Measurements from ENCODE around the gene TRMT6.

The TRMT6 gene, protein sequence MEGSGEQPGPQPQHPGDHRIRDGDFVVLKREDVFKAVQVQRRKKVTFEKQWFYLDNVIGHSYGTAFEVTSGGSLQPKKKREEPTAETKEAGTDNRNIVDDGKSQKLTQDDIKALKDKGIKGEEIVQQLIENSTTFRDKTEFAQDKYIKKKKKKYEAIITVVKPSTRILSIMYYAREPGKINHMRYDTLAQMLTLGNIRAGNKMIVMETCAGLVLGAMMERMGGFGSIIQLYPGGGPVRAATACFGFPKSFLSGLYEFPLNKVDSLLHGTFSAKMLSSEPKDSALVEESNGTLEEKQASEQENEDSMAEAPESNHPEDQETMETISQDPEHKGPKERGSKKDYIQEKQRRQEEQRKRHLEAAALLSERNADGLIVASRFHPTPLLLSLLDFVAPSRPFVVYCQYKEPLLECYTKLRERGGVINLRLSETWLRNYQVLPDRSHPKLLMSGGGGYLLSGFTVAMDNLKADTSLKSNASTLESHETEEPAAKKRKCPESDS

DNA sequence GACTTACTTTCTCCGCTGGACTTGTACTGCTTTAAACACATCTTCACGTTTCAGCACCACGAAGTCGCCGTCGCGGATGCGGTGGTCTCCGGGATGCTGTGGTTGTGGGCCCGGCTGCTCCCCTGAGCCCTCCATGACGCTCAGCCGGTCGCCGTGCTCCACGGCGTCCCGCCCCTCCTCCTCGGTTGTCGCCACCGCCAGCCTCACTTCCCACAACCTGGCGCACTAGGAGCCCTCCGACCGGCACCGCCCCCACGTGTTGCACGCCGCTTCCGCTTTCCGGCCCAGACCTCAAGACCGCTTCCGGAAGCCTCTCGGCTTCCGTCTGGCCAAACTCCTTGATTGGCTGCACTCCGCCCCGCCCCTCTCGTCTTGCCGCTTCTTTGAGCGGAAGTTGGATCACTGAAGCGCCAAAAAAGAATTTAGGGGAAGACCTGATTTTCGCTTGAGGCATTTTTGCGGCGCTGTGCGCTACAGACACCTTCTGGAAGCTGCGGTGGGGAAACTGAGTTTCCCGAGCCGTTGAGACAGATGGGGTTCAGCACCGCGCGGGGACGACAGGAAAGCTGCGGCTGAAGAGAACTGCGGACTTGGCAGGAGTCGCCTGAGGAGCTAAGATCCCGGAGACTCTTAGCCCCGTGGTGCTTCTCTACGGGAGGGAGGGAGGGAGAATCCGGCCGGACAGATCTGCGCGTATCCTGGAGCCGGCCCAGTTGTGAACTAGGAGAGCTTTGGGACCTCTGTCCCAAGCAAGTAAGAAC lies at the start of gene TRMT6, which contains the start of gene MCM8:
TRMT6 (minus strand) TSS at position 263 of the 761 bp plus-strand sequence; CDS start at position 135, 128 bp downstream.
MCM8 (plus strand) TSS at position 382 of the 761 bp plus-strand sequence. CDS start 1,364 bp downstream, outside the sequence.
- peak; percentile 96 for DNase-seq (ENCODE audit: low spot score)

DNA sequence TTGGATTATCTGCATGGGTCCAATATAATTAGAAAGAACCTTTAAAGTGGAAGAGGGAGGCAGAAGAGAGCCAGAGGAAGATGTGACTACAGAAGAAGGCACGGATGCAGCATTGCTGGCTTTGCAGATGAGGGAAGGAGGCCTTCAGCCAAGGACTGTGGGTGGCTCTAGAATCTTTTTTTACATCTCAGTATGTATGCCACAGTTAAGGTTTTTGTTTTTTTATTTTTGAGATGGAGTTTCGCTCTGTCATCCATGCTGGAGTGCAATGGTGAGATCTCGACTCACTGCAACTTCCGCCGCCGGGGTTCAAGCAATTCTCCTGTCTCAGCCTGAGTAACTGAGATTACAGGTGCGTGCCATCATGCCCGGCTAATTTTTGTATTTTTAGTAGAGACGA lies 49.5 kb upstream of the TRMT6 start:
- no peak for DNase-seq (ENCODE audit: low spot score)

DNA sequence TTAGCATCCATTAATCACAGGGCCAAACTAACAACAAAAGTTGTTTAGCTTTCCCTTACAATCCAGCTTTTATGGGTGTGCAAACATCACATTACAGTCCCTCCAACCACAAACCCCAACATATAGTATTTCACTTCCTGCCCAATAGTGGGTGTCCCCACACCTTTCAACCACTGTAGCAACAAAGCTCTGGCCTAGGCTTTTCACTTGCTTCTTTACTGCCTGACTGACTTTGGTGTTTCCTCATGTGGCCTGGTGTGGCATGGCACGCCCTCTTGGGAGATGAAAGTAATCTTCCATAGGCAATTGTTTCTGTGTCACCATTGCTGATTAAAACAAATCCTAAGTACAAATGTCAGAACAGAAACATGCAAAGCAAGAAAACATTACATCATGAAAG lies 46.4 kb upstream of the TRMT6 start:
- DNase-seq (ENCODE audit: low spot score): peak; percentile 18

DNA sequence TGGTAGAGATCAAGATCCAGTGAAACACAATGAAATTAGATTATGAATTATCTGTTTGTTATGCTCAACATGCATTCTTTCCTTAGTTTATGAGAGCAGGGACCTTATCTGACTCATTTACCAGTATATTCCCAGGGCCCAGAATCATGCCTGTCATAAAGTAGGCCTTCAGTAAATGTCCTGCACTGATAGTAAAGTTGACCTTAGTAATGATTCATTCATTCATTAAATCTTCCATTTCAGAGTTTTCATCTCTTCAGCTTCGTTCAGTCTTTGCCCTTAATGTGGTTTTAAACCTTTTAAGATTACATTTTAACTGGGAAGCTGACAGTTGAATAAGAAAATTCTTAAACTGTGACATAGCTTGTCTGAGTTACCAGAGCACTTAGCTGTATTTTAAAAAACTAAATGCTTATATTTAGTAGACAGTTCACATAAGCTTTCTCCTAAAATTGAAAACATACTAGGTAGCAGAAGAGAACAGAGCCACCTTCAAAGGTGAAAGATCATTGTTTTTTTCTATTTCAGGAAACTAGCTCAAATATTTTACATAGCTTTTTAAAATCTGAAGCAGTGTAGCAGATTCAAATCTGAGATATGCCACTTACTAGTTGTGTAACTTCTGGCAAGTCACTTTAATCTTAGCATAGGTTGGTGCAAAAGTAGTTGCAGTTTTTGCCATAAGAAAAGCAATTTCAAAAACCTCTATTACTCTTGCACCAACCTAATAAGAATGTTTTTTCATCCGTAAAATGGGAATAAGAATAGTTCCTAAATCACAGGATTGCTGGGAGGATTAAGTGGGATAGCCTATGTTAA lies 41.5 kb upstream of the TRMT6 start:
- no peak for DNase-seq (ENCODE audit: low spot score)

DNA sequence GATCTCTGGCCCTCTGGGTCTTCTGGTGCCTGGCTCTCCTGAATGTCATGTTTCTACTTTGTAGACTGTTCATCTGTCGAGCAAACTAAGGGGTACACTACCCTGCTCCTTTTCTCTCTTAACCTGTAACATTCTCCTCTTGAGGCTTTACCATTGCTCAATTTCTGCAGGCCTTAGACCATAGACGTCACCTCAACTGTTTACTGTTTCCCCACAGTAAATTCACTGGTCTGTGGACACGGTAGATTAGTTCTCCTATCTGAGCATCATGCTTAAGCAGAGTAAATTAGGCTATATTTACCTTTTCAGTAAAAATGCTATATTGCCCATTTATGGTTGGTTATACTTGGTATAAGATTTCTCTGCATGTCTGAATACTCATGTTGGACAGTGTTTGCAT lies 40.6 kb upstream of the TRMT6 start:
- no peak for DNase-seq (ENCODE audit: low spot score)

DNA sequence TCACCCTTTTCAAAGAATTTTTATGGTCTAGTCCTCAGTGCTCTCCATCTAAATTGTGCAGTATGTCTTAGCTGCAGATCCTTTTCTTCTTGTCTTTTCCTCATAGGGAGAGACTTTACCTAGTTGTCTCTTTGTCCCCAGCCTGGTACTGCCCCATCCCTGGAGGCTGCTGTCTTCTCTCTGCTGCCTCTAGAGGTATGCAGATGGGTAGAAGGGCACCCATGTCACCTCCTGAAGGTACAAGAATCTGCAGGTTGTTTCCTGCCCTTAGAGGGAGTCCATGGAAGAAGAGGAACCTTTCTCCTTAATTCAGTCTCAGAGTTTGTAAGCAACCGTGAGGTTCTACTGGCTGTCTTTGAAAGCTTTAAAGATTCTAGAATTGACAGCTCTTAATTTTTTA lies 39.2 kb upstream of the TRMT6 start:
- no peak for DNase-seq (ENCODE audit: low spot score)

DNA sequence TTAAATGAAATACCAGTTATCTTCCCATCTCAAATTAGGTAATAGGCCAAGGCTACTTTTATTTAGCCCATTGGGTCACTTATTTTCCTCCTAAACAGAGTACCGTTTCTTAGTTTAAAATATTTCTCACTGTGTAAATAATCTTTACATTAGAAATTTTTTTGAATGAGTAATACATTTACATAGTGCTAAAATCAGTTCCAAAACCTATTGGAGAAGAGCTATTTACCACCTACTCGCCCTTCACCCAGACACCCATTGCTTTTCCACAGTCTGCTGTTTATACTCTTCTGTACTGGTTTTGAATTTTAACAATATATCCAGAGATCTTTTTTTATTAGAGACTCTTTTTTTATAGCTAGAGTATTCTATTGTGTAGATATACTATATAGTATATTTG lies 37.0 kb upstream of the TRMT6 start:
- no peak for DNase-seq (ENCODE audit: low spot score)

DNA sequence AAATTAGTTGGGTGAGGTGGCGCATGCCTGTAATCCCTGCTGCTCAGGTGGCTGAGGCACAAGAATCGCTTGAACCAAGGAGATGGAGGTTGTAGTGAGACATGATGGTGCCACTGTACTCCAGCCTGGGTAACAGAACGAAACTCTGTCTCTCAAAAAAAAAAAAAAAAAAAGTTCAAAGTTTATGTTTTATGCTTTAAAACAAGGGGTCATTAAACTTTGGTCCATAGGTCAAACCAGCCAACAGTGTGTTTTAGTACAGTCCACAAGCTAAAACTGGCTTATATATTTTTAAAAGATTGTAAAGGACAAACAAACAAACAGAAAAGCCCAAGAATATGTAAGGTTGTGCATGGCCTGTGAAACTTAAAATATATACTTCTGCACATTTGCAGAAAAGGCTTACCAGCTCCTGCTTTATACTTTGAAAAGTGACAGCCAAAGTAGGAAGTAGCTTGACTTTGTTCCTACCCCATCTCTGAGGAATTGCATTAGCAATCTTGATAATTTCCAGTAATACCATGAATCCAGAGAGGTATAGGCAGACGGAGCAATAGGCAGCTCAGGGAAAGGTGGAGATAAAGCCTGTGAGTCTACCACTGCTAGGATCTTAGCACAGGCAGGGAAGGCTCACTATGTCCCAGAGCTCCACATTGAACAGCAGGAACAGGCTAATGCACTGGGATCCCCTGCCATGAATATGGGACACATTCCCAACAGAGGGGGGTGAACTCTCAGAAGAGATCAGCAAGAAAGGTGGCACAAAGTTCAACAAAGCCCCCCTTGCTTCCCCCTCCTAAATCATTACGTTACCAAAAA lies 30.6 kb upstream of the TRMT6 start:
- DNase-seq (ENCODE audit: low spot score): no peak

DNA sequence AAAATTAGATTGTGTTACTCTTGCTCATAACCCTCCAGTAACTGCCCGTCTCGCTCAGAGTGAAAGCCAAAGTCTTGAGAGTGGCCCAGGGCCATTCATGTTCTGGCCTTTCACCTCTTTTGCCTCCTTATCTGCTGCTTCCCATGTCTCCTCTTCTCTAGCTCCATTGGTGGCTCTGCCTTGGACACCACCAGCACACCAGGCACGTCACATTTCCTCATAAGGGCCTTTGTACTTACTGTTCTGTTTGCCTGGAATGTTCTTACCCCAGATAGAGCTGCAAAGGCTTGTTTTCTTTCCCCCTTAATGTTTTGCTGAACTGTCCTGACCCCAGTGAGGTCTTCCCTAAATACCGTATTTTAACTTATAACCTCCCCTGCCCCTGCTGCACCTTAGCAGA lies 29.5 kb upstream of the TRMT6 start:
- DNase-seq (ENCODE audit: low spot score): no peak

DNA sequence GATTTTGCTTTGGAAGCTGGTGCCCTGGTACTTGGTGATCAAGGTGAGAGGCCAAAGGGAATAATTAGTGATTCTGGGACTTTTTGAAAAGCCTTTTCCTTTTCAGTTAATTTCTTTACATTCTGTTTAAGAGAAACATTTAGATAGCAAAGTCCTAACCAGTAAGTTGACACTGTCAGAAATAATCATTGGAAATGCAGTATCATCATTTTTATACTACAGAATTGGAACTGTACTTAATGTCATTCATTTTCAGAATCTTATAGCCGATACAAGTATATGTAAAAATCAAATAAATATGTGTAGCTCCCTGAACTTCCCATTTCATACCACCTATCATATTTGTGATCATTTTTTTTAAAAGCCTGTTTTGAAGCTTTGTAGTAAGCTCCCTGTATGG lies 27.6 kb upstream of the TRMT6 start:
- no peak for DNase-seq (ENCODE audit: low spot score)

DNA sequence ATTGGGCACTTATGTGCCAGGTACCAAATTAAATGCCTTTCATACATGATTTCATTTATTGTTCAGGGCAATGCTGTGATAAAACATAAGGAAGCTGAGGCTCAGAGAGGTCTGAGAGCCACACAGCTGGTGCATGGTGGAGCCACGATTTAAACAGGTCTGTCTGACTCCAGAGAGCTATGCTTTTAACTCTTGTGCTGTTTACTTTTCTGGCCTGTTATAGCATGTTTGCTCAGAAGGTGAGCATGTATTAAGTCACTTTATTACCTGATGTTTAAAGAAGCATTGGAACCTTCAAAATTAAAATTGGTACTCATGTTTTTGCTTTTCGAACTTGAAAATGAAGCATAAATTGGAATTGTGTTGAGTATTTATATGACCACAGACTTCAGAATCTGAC lies 26.9 kb upstream of the TRMT6 start:
- no peak for DNase-seq (ENCODE audit: low spot score)

DNA sequence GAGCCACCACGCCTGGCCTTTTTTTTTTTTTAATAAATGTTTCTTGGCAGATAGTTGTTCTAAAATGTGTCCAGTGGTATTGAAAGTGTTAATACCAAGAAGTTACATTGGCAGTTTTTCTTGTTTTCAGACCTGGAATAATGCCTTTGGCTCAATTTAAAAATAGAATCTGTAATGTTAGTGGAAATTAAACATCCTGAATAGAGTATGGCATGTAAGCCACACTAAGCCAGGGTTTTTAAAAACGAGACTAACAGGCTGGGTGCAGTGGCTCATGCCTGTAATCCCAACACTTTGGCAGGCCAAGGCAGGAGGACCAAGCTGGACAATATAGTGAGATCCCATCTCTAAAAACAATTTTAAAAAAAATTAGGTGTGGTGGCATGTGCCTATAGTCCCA lies 25.4 kb upstream of the TRMT6 start:
- no peak for DNase-seq (ENCODE audit: low spot score)

DNA sequence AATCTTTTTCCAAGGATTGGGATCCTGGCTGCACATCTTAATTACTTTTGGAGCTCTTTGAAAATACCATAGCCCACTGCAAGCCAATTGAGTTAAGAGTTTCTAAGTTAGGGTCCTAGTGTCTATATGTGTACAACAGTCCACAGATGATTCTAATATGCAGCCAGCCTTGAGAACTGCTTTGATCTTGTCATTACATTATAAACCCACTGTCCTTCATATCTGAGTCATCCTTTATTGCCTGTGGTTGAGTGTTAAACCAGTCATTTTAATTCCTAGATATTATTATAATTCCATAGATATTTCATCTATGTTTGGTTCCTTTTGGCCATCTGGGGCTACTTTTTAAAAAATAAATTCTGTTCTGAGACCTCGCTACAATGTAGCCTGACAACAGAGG lies 24.2 kb upstream of the TRMT6 start:
- no peak for DNase-seq (ENCODE audit: low spot score)

DNA sequence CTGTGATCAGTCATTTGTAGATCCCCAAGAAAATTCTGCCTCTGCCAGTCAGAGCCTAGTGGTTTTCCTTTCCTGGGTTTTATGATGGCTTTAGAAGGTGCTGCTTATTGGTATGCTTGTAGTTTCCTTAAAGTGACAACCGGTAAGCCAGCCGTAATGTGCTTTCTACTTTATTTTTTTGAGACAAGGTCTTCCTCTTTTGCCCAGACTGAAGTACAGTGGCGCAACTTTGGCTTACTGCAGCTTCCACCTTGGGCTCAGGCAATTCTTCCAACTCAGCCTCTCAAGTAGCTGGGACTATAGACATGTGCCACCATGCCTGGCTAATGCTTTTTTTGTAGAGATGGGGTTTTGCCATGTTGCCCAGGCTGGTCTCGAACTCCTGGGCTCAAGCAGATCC lies 23.6 kb upstream of the TRMT6 start:
- no peak for DNase-seq (ENCODE audit: low spot score)

DNA sequence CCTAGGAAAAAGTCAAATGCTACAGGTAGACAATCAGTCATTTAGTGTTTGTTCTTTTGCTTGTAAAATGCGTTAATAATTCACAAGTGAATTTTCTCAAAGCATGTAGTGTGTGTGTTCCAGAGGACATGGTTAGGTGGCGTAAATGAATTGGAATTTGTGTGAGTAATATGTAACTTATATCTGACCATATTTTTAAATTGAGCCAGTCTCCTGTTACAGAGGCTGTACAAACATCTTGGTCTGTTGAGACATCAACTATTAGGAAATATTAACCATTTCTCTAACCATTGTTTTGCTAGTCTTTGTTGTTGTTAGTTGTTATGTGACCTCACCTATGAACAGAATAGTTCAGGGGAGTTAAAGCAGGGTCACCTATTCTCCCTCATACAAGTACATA lies 22.8 kb upstream of the TRMT6 start:
- DNase-seq (ENCODE audit: low spot score): no peak

DNA sequence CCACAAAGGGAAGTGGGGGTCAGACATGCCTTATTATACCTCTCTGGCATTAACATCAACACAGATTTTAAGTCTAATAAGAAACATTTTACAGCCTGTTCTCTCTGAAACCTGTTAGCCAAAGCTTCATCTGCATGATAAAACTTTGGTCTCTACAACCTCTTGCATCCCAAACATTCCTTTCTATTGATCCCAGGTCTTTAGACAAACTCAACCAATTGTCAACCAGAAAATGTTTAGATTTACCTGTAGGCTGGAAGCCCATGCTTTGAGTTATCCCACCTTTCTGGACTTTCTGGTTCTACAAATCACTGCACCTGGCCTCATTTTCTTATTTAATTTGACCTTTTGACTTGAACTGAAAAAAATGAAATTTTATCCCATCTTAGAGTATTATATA lies 20.9 kb upstream of the TRMT6 start:
- no peak for DNase-seq (ENCODE audit: low spot score)

DNA sequence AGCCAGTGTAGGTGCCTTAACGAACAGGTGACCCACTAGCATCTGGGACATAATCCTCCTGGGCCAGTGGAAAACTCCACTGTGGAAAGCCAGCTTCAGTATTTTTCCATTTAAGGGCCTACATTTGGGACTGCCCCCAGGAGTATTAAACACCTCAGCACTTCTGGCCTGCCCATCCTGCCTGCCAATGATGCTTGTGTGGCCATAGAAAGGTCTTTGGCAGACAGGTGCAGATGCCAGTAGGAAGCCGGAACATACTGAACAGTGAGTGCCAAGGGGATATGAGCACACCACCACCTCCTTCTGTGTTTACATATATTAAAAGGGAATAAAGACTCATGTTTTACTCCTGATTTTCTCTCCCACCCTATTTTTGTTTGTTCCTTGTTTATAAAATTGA lies 20.0 kb upstream of the TRMT6 start:
- DNase-seq (ENCODE audit: low spot score): no peak

DNA sequence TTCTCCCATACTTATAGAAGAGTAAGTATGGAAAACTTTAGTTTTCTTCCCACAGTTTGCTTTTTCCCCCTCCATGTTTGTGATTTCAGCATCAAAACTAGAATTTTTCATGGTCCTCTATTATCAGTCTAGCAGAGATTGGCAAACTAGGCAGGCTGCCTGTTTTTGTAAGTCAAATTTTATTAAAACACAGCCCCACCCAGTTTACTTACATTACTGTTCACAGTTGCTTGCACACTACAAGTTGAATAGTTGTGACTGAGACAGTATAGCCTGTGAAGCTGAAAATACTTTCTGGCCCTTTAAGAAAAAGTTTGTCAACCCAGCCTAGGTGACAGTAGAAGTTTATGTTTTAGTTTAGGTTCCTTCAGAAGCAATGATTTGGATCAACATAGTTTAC lies 19.6 kb upstream of the TRMT6 start:
- no peak for DNase-seq (ENCODE audit: low spot score)

DNA sequence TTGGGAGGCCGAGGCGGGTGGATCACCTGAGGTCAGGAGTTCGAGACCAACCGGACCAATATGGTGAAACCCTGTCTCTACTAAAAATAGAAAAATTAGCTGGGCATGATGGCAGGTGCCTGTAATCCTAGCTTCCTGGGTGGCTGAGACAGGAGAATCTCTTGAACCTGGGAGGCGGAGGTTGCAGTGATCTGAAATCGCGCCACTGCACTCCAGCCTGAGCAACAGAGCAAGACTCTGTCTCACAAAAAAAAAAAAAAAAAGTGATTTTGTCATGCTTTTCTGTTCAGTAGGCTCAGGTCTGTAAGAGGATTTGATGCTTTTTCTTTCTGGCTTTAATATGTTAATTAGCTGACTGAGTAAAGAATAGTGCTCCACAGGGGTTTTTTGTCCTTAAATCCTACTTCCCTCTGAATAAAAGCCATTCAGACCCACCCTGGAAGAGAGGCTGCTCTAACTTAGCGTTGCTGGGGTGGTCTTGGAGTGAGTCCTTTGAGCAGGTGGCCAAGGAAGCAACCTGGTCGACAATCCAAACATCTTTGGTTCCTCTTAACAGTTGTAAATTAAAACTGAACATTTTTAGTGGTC lies 19.1 kb upstream of the TRMT6 start:
- DNase-seq (ENCODE audit: low spot score): peak; percentile 67

DNA sequence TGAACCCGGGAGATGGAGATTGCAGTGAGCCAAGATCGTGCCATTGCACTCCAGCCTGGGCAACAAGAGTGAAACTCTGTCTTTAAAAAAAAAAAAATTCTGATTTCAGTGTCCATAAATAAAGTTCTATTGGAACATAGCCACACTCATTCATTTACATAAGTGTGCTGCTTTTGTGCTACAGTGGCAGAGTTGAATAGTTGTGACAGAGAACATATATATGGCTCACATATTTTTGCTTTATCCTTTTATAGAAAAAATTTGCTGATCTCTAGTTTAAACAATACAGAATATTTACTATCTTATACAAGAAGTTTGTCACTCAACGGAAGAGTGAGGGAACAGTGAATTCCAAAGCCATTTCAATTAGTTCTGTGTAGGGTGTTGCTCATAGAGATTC lies 18.1 kb upstream of the TRMT6 start:
- no peak for DNase-seq (ENCODE audit: low spot score)

DNA sequence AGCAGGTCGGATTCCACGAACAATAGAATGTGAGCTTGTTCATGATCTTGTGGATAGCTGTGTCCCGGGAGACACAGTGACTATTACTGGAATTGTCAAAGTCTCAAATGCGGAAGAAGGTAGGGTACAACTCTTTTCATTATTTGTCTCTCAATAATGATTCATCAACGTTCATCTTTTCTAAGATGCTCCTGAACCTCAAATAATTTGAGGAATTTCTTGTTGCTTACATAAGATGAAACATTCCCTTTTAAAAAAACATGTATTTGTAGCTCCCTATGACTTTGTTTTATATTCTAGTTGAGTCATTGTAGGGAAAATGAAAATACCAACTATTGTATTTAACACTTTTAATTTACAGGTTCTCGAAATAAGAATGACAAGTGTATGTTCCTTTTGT lies 17.1 kb upstream of the TRMT6 start:
- DNase-seq (ENCODE audit: low spot score): no peak

Measured in iPS-NIHi11 (cell line).